H9 (cell line): Measurements from ENCODE around the gene EPB41L4B. TPM values are rescaled to one million over a fixed set of nuclear protein-coding genes. Genes with fewer than 3 reads are reported as not detected.

Experiments
- DNase-seq: peaks from one replicate; pipeline ENCODE4 v3.0.0-alpha.2; 2017
- H2AFZ ChIP-seq: one replicate; pipeline ENCODE4 v1.6.1; 2013; ENCODE audit warnings: mild to moderate bottlenecking, low read length, control low read depth, moderate library complexity
- H2AK5ac ChIP-seq: 2 replicates; pipeline ENCODE4 v1.6.1; 2013; ENCODE audit warnings: low read length, control low read depth, mixed read lengths; ENCODE audit not compliant: insufficient read length
- H2BK120ac ChIP-seq: one replicate; pipeline ENCODE4 v1.6.1; 2013; ENCODE audit warnings: low read depth, mild to moderate bottlenecking, low read length, control low read depth, inconsistent platforms; ENCODE audit not compliant: poor library complexity, severe bottlenecking
- H2BK12ac ChIP-seq: 2 replicates; pipeline ENCODE4 v1.6.1; 2013; ENCODE audit warnings: low read length, control low read depth, mixed read lengths, low read depth; ENCODE audit not compliant: insufficient read length
- H2BK15ac ChIP-seq: 2 replicates; pipeline ENCODE4 v1.6.1; 2013; ENCODE audit warnings: low read depth, low read length, control low read depth
- H2BK20ac ChIP-seq: one replicate; pipeline ENCODE4 v1.6.1; 2013; ENCODE audit warnings: low read depth, mild to moderate bottlenecking, low read length, control low read depth, inconsistent platforms; ENCODE audit not compliant: poor library complexity, severe bottlenecking
- H2BK5ac ChIP-seq: 2 replicates; pipeline ENCODE4 v1.6.1; 2013; ENCODE audit warnings: low read length, control low read depth, mixed read lengths; ENCODE audit not compliant: insufficient read length
- H3K14ac ChIP-seq: 2 replicates; pipeline ENCODE4 v1.6.1; 2013; ENCODE audit warnings: low read length, control low read depth; ENCODE audit not compliant: insufficient read depth
- H3K18ac ChIP-seq: 2 replicates; pipeline ENCODE4 v1.6.1; 2013; ENCODE audit warnings: low read depth, mild to moderate bottlenecking, mixed read lengths, low read length, control low read depth; ENCODE audit not compliant: insufficient read length
- H3K23ac ChIP-seq: 2 replicates; pipeline ENCODE4 v1.6.1; 2013; ENCODE audit warnings: low read length, control low read depth, mixed read lengths, low read depth; ENCODE audit not compliant: insufficient read length
- H3K23me2 ChIP-seq: 2 replicates; pipeline ENCODE4 v1.6.1; 2013; ENCODE audit warnings: low read depth, mild to moderate bottlenecking, mixed read lengths, low read length, control low read depth; ENCODE audit not compliant: insufficient read length, poor library complexity, severe bottlenecking
- H3K27ac ChIP-seq: 2 replicates; pipeline ENCODE4 v1.5.1; 2013; ENCODE audit warnings: low read length, control low read depth, mixed read lengths, low read depth; ENCODE audit not compliant: insufficient read length
- H3K27me3 ChIP-seq: 2 replicates; pipeline ENCODE4 v1.6.1; 2013; ENCODE audit warnings: low read length, control low read depth, inconsistent platforms; ENCODE audit not compliant: insufficient read depth
- H3K4ac ChIP-seq: 2 replicates; pipeline ENCODE4 v1.6.1; 2013; ENCODE audit warnings: low read depth, mild to moderate bottlenecking, control low read depth, inconsistent platforms, low read length, moderate library complexity
- H3K4me1 ChIP-seq: 2 replicates; pipeline ENCODE4 v1.6.1; 2013; ENCODE audit warnings: low read length, control low read depth, inconsistent platforms; ENCODE audit not compliant: insufficient read depth
- H3K4me2 ChIP-seq: 2 replicates; pipeline ENCODE4 v1.6.1; 2013; ENCODE audit warnings: low read length, control low read depth, mixed read lengths; ENCODE audit not compliant: insufficient read length, insufficient read depth
- H3K56ac ChIP-seq: 2 replicates; pipeline ENCODE4 v1.6.1; 2013; ENCODE audit warnings: low read depth, mild to moderate bottlenecking, mixed read lengths, low read length, control low read depth; ENCODE audit not compliant: insufficient read length
- H3K79me1 ChIP-seq: 2 replicates; pipeline ENCODE4 v1.6.1; 2013; ENCODE audit warnings: low read depth, mild to moderate bottlenecking, moderate library complexity, low read length, control low read depth, inconsistent platforms; ENCODE audit not compliant: insufficient read depth, poor library complexity, severe bottlenecking
- H3K79me2 ChIP-seq: 2 replicates; pipeline ENCODE4 v1.6.1; 2013; ENCODE audit warnings: low read length, control low read depth, inconsistent platforms; ENCODE audit not compliant: insufficient read depth
- H3K9ac ChIP-seq: 2 replicates; pipeline ENCODE4 v1.6.1; 2013; ENCODE audit warnings: low read length, control low read depth, mixed read lengths; ENCODE audit not compliant: insufficient read length; ENCODE audit errors: extremely low read depth
- H3K9me3 ChIP-seq: one replicate; pipeline ENCODE4 v1.6.1; 2013; ENCODE audit warnings: low read depth, low read length, inconsistent platforms; ENCODE audit not compliant: control insufficient read depth
- H3T11ph ChIP-seq: one replicate; pipeline ENCODE4 v1.6.1; 2013; ENCODE audit warnings: mild to moderate bottlenecking, low read length, control low read depth, inconsistent platforms
- H4K20me1 ChIP-seq: one replicate; pipeline ENCODE4 v1.6.1; 2013; ENCODE audit not compliant: control insufficient read depth, insufficient read length, insufficient read depth
- H4K5ac ChIP-seq: 2 replicates; pipeline ENCODE4 v1.6.1; 2013; ENCODE audit warnings: low read depth, mild to moderate bottlenecking, mixed read lengths, low read length, control low read depth; ENCODE audit not compliant: insufficient read length
- H4K8ac ChIP-seq: replicated peaks from 2 replicates; pipeline ENCODE4 v1.6.1; 2013; ENCODE audit warnings: low read length, control low read depth, mixed read lengths, low read depth; ENCODE audit not compliant: insufficient read length
- H4K91ac ChIP-seq: 2 replicates; pipeline ENCODE4 v1.6.1; 2013; ENCODE audit warnings: low read depth, mild to moderate bottlenecking, moderate library complexity, mixed read lengths, low read length, control low read depth; ENCODE audit not compliant: insufficient read length
- H3K27ac Mint-ChIP-seq, 3 experiments: 2 replicates in 2 of 3; 3 replicates in 1 of 3; pipeline ENCODE4 v1.8.0; 2020 to 2021; ENCODE audit warnings: mixed read lengths in 3 of 3, mild to moderate bottlenecking in 1 of 3, moderate library complexity in 1 of 3
- H3K27me3 Mint-ChIP-seq: 2 replicates; pipeline ENCODE4 v1.8.0; 2021; ENCODE audit warnings: low read depth, mild to moderate bottlenecking, moderate library complexity, mixed read lengths
- H3K36me3 Mint-ChIP-seq, 3 experiments: 2 replicates in 2 of 3; 3 replicates in 1 of 3; pipeline ENCODE4 v1.8.0; 2020 to 2021; ENCODE audit warnings: low read depth in 3 of 3, mixed read lengths in 3 of 3; ENCODE audit not compliant: insufficient read depth in 1 of 3
- H3K4me1 Mint-ChIP-seq, 2 experiments: 2 replicates each; pipeline ENCODE4 v1.8.0; 2020; ENCODE audit warnings: mixed read lengths in 2 of 2
- H3K4me3 Mint-ChIP-seq, 2 experiments: 2 replicates in 1 of 2; 3 replicates in 1 of 2; pipeline ENCODE4 v1.8.0; 2020 to 2021; ENCODE audit warnings: mild to moderate bottlenecking in 2 of 2, mixed read lengths in 2 of 2, moderate library complexity in 1 of 2
- H3K9me3 Mint-ChIP-seq, 2 experiments: 2 replicates in 1 of 2; 3 replicates in 1 of 2; pipeline ENCODE4 v1.8.0; 2020; ENCODE audit warnings: mild to moderate bottlenecking in 2 of 2, mixed read lengths in 2 of 2, moderate library complexity in 1 of 2
- WGBS: extraction: QIAGEN DNeasy Blood & Tissue Kit; methylation state at CpG from one replicate; pipeline ENCODE4 v1.1.7; 2013; ENCODE audit warnings: missing lambda C conversion rate, low lambda C conversion rate, mixed read lengths; ENCODE audit not compliant: insufficient read length; ENCODE audit errors: extremely low coverage; 5-methylcytosine and 5-hydroxymethylcytosine counted together
- total RNA-seq: library from RNA; stranded (reverse); gene quantifications from 2 replicates; pipeline ENCODE4 v1.2.1, GENCODE V29; 2021
- TF ChIP-seq, protein P1 (sequence below): fragments of 200-600 bp; sonication (generic); conservative IDR thresholded peaks from 3 replicates; pipeline ENCODE4 v1.8.0; 2021; ENCODE audit warnings: antibody characterized with exemption, mild to moderate bottlenecking

EPB41L4B gene
- total RNA-seq, 1 experiment from 2014 or later = 18.9 TPM

DNA sequence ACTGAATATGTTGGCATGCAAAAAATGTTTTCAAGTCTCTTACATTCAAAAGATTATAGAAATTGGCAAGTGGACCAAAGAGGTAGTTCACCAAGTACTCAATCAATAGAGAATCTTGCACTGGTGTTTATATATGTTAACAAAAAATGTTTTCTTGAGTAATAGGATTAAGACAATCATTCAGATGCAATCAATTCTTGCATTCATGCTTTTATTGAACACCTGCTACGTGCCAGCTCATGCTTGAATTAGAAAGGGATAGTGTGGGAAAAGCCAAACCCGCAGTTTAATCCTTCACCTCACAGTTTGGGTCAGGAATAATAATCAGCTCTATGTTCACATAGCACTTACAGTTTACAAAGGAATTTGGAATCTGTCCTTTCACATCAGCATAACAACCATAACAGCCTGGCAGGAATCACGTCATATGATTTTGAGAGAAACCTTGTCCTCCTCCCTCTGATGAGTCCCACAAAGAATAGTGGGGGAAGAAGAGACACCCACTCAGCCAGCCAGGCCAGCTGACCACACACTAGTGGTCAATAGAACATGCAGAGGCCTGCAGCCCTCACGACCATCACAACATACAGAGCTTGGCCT is 117.0 kb downstream of the EPB41L4B start:
- Mint-ChIP-seq H3K27ac (no peak overlapping the region; a peak in 1 of 7 replicates), H3K27me3 (no peaks in the 10 kb centered on the region; the same call in 1 of the 2 replicates), H3K4me3 (no peak overlapping the region), H3K36me3 (peaks cover 0 to 2% (median 0%) of the 10 kb centered on the region in 3 experiments; a peak in 1 of 7 replicates), H3K9me3 (peaks cover 2 to 3% of the 10 kb centered on the region in 2 experiments; a peak in 1 of 5 replicates), H3K4me1 (peaks cover 9 to 12% of the 10 kb centered on the region in 2 experiments; a peak in 3 of 4 replicates)
- H2BK12ac ChIP-seq = no peak overlapping the region
- no peaks in the 10 kb centered on the region for H3K27me3 ChIP-seq
- no peaks in the 10 kb centered on the region for H3K4me1 ChIP-seq
- WGBS = no CpG with 5 or more reads among the region's 4 CpGs
- no peak for DNase-seq
- no peak overlapping the region for H2AK5ac ChIP-seq
- H4K5ac ChIP-seq = no peak overlapping the region
- no peak overlapping the region for H3K23ac ChIP-seq
- H3K79me2 ChIP-seq = no peaks in the 10 kb centered on the region
- no peak overlapping the region for H3K4me2 ChIP-seq
- no peak overlapping the region for H3K18ac ChIP-seq
- H3K27ac ChIP-seq = no peak overlapping the region
- H3K23me2 ChIP-seq = no peaks in the 10 kb centered on the region
- no peak overlapping the region for H4K91ac ChIP-seq
- H2BK120ac ChIP-seq = no peak overlapping the region
- TF ChIP-seq, protein P1, sequence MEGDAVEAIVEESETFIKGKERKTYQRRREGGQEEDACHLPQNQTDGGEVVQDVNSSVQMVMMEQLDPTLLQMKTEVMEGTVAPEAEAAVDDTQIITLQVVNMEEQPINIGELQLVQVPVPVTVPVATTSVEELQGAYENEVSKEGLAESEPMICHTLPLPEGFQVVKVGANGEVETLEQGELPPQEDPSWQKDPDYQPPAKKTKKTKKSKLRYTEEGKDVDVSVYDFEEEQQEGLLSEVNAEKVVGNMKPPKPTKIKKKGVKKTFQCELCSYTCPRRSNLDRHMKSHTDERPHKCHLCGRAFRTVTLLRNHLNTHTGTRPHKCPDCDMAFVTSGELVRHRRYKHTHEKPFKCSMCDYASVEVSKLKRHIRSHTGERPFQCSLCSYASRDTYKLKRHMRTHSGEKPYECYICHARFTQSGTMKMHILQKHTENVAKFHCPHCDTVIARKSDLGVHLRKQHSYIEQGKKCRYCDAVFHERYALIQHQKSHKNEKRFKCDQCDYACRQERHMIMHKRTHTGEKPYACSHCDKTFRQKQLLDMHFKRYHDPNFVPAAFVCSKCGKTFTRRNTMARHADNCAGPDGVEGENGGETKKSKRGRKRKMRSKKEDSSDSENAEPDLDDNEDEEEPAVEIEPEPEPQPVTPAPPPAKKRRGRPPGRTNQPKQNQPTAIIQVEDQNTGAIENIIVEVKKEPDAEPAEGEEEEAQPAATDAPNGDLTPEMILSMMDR = no peak
- H2BK20ac ChIP-seq = no peak overlapping the region
- H3K9me3 ChIP-seq = no peaks in the 10 kb centered on the region
- no peak overlapping the region for H3K9ac ChIP-seq
- no peak overlapping the region for H3K4ac ChIP-seq
- no peak overlapping the region for H2BK5ac ChIP-seq
- H2BK15ac ChIP-seq = no peak overlapping the region
- H3T11ph ChIP-seq = no peak overlapping the region
- H2AFZ ChIP-seq = no peak overlapping the region
- no peaks in the 10 kb centered on the region for H3K79me1 ChIP-seq
- no peak overlapping the region for H3K56ac ChIP-seq
- no peak overlapping the region for H3K14ac ChIP-seq
- H4K20me1 ChIP-seq = no peaks in the 10 kb centered on the region
- H4K8ac ChIP-seq = no peak overlapping the region
